ENCODE results near the gene CNTNAP2.

Gene CNTNAP2

DNA sequence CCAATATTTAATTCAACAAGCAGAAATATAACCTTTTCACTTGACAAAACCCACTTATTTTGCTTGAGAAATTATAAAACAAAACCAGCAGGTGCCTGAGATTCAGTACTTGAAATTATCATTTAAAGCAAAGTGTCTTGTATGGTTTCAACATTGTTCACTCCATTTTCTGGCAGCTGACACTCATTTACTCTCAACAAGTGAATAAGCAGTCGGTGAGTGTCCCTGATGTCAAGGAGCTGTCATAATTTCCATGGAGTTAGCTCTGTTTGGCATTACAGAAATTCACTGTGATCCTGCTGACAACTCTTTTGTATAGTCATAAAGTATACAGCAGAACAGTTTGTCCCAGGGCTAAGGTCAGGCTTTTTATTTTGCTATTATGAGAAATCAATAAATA is 490.0 kb downstream of the CNTNAP2 start:
- no peak for DNase-seq (ENCODE audit: low read depth)

DNA sequence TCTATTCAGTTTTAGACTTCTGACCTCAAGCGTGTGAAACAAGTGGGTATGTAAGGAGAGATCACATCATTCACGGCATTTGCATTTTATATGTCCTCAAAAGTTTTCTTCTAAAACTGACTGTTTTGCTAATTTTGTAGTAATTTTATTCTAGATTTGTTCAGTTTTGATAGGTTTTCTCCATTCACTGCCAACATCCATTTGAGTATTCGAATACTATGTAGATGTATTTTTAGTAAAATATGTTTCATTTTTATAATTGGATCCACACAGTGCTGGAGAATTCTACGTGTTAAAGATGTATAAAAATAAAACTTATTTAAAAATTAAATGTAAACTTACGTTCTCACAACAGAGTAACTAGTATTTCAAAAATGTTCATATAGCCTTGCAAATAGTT is 503.0 kb downstream of the CNTNAP2 start:
- DNase-seq (ENCODE audit: low read depth), result no peak

DNA sequence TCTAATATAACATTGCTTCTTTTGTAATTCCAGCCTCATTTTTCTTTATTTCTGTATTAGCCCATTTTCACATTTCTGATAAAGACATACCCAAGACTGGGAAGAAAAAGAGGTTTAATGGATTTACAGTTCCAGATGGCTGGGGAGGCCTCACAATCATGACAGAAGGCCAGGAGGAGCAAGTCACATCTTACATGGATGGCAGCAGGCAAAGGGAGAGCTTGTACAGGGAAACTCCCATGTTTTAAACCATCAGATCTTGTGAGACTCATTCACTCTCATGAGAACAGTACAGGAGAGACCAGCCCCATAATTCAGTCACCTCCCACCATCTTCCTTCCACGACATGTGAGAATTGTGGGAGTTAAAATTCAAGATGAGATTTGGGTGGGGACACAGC is 510.3 kb downstream of the CNTNAP2 start:
- no peak for DNase-seq (ENCODE audit: low read depth)

DNA sequence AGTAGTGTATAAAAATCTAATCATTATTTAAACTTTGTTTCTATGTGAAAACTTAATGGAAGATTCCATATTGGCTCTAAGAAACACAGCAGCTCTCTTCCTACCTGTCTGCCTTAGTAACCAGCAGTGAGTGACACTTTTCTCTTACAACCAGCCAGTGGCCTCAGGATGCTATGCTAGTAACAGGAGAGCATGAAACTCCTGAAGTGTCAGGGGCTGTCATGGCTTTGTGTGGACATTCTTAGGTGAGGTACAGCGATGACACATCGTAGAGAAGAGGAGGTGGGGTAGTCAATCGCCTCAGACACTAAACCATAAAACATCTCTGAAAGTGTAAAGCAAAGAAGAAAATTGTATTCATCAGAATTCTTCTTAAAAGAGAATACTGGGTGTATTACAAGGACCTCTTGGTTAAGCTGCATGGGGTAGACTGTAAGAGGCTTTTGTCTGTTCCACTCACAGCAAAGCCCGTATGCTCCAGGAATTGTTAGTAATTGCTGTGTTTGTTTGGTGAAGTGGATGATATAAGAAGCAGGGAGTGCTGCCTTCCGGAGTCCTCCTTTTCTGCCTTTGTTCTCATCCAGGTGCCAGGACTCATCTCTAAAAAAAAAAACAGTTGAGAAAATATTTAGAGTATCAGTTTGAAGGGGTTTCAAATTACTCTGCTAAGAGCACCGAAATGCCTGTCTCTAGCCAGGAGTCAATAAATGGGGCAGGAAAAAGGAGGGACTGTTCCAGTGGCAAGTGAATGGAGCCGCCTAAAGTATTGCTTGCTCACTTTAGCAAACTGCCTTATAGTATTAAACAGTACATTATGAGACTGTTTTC is 518.8 kb downstream of the CNTNAP2 start:
- no peak for DNase-seq (ENCODE audit: low read depth)

DNA sequence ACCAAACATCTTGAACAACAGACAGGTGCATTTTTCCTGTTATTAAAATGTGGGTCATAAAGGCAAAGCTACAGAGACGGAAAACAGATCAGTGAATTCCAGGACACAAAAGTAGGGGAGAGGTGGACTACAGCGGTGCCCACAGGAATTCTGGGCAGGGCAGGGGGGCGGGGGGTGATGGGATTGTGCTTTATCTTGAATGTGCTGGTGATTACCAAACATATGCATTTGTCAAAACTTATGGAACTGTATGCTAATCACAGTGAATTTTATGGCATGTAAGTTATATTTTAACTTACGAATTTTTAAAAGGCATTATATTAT is 519.4 kb downstream of the CNTNAP2 start:
- DNase-seq (ENCODE audit: low read depth), result no peak

DNA sequence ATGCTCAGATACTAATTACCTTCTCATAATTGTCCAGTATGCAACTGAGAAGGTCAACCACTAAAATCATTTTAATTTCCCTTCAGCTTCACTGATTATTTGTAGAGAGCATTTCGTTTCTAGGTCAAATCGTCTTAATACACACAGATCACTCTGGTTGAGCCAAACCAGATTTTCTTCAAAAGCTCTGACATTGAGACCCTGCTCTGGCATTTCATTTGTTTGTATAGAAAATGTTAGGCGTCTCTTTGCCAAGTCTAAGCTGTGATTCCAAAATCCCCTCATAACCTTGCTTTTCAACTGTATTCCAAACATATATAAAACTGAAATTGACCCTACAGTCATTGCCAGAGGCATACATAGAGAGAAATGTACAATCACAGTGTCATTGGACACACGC is 520.0 kb downstream of the CNTNAP2 start:
- DNase-seq (ENCODE audit: low read depth), result no peak

DNA sequence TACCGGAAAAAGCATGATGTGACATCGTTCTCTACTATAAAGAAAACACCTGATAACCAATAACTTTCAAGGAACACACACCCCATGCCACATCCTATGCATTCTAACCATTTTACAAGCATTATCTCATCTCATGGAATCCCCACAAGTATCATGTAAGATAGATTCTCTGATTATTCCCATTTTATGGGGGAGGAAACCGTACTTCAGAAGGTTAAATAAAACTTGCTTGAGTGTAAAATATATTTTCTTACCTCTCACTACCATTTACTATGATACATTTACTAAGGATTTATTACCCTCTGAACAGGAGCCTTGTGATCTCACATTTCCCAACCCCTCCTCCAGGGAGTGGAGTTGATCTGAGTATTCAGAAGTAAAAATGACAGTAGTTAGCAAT is 522.7 kb downstream of the CNTNAP2 start:
- no peak for DNase-seq (ENCODE audit: low read depth)

DNA sequence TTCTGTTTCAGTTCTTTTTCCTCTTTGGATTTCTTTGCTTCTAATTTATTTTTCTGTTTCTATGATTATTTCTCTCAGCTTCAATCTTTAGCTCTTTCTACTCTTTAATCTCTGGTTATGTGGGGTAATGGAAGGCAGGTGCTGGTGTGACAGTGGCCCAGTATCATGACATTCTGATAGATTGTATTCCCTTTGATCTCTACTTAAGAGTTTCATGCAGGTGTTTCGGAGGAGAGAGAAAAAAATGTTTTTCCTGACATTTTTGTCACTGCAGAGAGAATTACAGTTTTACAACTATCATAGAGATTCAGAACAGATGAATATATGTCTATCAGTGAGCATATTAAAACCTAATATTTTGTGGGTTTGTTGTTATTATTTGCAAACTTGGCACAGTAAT is 524.9 kb downstream of the CNTNAP2 start:
- DNase-seq (ENCODE audit: low read depth), result no peak

DNA sequence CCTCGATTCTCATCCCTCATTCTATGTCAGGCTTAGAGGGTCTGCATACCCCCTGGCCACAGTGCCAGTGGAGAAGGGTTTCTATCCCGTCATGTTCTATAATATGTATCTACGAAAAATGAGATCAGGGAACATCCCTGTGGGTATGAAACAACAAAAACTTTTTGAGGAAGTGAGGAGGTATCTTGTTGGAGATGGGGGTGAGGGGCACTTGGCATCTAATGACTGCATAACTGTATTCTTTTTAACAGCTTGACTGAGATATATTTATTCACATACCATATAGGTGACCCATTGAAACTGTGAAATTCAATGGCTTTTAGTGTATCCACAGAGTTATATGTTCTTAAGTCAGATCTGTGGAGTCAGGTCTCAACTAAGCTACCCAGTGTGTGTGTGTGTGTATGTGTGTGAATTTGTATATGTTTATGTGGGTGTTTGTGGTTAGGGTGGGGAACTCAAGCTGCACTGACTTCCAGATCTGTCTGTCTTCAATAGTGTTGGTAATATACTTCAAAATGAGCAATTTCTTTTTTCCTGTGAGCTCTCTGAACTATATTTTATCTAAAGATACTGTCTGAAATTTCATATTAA is 528.9 kb downstream of the CNTNAP2 start:
- DNase-seq (ENCODE audit: low read depth), result no peak

DNA sequence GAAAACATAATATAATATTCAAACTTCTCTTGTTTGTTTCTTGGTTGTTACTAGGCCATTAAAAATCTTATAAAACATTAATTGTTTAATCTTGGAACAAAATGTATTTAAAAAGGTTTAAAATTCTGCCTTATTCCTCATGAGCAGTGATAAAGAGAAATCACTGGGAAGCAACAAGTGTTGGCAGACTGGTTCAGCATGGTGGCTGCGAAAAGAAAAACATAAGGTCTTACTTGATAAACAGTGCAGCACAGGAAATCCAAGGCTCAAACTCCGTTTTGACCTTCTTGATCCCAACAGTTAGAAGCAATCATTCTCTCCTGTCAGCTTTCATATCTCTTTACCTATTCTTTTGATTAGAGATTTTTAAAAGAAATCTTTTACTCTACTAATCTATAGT is 530.8 kb downstream of the CNTNAP2 start:
- DNase-seq (ENCODE audit: low read depth), result no peak

DNA sequence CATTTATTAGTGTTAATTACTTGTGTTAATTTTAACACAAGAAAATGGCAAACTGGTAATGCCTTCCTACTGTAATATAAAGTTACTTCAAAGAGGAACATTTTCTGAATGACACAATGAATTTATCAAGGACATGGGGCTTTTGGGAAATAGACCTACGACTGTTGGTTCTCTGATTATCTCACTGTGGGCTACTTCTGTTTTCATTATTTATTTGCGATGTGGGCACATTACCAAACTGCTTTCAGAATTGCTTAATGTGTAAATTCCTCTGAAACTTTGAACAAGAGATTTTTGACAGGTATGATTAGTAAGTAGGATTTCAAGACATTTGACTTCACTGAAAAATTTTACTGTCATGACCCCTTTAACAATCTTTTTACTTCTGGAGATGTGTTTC is 535.6 kb downstream of the CNTNAP2 start:
- no peak for DNase-seq (ENCODE audit: low read depth)

DNA sequence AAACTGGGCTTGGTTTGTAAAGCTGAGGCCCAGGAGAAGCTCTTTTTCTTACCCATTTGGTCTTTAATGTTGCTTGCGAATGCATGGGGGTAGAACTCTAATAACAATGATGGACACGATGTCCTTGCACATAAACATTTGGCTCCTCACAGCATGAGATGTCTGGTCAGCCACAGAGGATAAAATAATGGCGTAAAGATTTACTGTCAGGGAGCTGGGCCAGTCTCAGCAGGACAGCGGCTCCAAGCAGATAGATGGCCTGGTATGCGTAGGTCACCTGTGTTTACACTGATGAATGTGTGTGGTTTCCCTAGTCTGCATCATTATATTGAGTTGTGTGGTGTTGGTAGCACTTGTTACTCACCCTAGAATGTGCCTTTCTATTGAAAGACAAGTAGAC is 537.4 kb downstream of the CNTNAP2 start:
- no peak for DNase-seq (ENCODE audit: low read depth)

DNA sequence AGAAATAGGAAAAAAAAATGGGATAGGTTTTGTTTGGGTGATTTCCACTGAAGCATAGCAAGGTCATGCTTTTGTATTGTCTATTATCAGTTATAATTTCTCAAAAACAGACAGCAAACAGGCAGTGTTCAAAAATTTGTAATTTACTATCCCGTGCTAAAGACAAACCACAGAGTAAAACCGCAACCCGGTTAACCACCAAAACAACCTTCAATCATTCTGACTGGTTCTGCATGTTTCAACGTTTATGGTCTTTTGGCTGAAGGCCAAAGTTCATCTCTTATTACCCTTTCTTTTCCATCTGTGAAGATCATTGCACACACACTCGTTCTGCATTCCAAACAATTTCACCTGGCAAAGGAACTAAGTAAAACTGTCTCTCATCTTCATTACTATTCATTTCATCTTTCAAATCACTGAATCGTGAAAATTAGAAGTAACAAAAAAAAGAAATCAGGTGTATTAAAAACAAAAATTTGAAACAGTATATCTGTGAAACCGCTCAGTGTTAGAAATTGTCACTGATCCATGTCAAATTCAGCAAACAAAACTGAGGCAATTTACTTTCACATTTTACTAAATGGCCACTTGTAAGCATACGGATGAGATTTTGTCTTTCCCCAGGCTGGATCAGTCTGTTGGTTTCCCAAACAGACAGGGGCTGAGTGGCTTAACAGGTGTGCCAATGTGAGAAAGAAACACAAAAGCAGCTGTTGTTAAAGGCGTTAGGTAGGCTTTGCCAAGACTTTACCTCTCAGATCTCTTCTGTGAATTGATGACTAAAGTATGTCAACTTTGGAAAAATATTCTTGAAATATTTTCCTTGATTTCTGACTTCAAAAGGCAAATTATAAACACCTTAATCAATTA is 539.6 kb downstream of the CNTNAP2 start:
- no peak for DNase-seq (ENCODE audit: low read depth)

DNA sequence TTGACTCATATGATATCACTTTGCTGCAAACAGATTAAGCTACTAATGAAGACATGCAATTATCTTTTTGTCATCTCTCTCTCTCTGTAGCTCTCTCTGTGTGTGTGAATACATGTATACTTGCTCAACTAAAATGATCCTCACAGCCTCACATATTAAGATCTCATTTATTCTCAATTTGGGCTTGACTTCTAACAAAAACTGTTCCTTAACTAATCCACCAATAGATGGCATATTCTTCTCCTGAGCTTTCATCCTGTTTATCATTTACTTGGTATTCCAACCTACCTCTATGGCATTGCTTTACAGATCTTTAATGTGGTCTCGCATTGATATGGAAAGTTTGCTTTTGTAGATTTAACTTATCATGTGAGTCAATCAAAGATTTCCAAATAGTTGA is 540.4 kb downstream of the CNTNAP2 start:
- DNase-seq (ENCODE audit: low read depth), result no peak

DNA sequence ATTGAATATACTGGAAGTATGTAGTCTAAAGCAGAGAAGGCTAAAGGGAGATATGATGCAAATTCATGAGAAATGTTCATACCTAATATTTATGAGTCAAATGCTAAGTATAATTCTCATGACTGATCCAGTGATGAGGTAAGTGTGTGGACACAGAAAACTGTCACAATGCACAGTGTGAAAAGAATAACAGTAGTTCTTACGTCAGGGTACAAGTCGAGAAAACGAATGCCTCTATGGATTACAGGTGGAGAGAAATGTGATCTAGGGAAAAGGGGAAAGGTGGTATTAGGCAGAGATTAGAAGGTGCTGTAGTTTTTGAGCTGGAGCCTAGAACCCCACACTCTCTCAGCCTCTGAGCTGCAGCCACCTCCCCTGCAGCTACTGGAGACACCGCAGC is 542.0 kb downstream of the CNTNAP2 start:
- no peak for DNase-seq (ENCODE audit: low read depth)

DNA sequence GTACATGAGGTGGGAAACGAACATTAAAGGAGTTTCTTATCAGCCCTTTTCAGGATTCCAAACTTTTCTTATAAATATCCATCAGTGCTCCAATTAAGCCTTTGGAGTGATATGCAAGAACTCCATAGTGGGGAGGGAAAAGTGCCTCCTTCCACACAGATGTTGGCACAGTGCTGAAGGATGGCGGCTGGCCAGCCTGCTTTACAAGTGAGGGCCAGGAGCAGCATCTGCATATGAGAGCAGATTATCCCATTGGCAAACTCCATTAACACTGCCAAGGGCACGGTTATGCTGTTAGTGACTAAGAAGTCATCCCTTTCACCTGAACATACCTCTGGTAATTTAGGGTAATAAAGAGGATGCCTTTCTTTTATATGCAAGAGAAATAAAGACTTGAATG is 543.1 kb downstream of the CNTNAP2 start:
- DNase-seq (ENCODE audit: low read depth), result no peak

DNA sequence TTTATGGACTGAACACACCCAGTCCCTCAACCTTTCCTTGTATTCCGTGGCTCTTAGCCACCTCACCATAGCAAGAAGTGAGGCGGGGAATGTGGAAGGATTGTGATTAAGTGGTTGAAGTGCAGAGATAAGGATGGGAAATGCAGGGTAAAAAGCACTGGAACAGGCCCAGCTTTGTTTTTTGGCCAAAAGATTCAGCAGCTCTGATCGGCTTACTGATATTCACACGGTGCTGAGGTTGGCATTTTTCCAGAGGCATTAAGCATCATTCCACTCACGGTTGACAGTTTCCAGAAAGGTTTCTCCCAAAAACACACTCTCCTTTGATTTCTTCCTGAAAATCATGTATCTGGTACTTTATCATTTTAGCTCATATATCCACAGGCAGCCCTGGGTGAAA is 544.2 kb downstream of the CNTNAP2 start:
- no peak for DNase-seq (ENCODE audit: low read depth)

DNA sequence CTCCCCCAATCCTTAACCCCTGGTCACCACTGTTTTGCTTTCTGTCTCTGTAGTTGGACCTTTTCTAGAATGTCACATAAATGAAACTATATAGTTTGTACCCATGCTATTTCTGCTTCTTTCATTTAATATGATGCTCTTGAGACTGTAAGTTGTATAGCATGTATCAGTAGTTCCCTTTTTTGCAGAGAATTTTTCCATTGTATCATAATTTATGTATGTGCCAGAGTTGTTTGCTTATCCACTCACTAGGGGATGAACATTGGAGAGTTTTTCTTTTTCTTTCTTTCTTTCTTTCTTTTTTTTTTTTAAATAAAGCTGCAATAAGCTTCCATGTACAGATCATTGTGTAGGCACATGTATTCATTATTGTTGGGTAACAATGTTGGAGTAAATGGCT is 544.8 kb downstream of the CNTNAP2 start:
- DNase-seq (ENCODE audit: low read depth), result no peak

DNA sequence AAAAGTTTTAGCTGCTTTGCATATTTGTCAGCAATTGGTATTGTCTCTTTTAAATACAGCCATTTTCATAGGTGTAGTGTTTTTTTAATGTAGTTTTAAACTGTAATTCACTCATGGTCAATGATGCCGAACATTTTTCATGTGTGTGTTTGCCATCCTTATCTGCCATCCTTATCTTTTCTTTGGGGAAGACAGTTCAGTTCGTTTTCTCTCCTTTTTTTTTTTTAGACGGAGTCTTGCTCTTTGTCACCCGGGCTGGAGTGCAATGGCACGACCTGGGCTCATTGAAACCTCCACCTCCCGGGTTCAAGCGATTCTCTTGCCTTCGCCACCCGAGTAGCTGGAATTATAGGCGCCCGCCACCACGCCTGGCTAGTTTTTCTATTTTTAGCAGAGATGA is 545.3 kb downstream of the CNTNAP2 start:
- no peak for DNase-seq (ENCODE audit: low read depth)

DNA sequence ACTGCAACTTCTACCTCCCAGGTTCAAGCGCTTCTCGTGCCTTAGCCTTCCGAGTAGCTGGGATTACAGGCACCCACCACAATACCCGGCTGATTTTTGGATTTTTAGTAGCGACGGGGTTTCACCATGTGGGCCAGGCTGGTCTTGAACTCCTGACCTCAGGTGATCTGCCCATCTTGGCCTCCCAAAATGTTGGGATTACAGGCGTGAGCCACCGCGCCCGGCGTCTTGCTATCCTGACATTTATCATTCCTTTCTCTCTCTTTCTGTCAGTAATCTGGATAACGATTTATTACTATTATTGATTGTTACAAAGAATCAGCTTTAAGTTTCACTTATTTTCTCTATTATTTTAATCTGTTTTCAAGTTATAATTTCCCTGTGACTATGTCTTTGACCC is 548.4 kb downstream of the CNTNAP2 start:
- DNase-seq (ENCODE audit: low read depth), result no peak

DNA sequence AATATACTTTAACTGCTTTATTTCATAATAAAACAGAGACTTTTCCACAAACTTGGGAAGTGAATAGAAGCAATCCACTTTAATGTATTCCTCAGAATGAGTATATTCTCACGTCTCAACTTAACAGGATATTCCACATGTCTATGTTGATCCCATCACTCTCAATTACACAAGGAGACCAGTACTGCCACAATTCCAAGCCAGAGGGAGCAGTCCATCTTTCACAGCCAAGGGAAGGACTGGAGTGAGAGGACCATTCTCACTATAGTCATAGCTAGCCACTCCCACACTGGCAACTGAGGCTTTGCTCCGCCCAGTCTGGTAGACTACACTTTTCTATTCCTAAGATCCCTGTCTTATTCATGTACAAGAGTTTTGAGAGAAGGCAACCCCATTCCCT is 553.9 kb downstream of the CNTNAP2 start:
- no peak for DNase-seq (ENCODE audit: low read depth)

DNA sequence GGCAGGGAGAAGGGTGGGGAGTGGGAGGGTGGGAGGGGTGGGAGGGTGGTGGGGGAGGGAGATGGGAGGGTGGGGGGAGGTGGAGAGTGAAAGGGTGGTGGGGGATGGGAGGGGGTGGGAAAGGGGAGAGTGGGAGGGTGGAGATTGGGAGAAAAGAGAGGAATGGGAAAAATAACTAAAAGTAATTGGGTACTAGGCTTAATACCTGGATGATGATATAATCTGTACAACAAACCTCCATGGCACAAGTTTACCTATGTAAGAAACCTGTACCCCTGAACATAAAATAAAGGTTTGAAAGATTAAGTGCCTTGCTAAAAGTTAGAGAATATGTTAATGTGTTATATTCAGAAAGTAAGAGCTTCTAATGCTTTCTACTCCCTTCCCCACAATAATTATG is 564.9 kb downstream of the CNTNAP2 start:
- no peak for DNase-seq (ENCODE audit: low read depth)

DNA sequence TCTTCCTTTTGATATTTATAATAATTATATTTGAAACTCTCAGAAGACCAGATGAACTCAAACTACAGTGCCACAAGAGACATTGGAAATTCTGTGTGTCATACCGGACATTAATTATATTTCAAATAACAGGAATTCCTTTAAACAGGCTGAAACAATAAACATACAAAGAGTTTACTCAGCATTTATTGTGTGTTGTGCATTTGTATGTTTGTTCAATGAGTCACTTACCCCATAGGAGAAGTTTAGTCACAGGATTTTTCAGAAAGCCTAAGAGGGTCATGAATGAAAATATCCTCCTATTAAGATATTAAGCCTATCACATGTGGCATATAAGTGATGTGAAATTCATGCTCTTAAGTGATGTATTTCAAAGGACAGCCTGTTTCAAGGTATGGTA is 566.8 kb downstream of the CNTNAP2 start:
- DNase-seq (ENCODE audit: low read depth), result peak; percentile 33

Measured in stromal cell of bone marrow (primary cell).